Measurements from ENCODE around the gene PSMB11.

Gene PSMB11

DNA sequence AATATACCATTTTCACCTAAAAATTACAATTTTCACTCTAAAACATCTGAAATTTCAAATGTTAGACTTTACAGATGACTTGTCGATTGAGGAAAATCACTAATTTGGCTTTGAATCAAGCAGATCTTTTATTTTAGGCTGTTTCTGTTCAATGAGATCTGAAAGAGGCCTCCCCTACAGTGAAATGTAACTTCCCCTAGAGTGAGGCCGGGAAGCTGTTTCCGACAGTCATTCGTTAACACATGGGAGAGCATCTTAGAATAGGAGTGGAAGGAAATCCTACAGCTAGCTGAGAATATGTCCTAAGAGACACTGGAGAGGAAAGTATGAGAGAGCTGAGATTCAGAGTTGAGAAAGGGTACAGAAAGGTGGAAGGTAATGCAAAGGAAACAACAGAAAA, 26.4 kb upstream of the PSMB11 start:
- no peak for DNase-seq

DNA sequence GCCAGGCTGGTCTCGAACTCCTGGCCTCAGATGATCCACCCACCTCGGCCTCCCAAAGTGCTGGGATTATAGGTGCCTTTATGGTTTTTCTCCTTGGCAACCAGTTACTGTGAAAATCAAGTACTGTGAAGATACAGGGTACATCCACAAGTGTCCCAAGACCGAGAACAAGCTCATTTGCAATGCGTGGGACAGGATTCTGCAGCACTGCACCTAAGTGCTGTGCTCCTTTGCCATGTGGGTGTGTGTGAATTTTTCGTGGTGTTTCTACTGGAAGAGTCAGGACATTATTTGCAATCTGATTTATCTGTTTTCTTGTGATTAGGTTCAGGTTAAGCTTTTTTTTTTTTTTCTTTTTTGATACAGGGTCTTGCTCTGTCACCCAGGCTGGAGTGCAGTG, 24.9 kb upstream of the PSMB11 start:
- DNase-seq: no peak

DNA sequence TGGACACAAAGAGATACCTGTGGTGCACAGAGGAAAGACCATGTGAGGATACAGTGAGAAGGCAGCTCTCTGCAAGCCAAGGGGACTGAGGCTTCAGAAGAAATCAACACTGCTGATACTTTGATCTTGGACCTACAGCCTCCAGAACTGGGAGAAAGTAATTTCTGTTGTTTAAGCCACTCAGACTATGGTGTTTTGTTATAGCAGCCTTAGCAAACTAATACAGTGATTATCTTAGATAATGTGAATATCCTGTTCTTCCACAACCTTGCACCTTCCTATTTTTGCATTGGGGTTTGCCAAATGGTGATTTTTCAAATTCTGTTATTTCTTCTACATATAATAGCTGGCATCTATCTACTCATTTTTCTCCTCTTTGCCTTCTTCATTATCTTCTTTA, 23.9 kb upstream of the PSMB11 start:
- no peak for DNase-seq

DNA sequence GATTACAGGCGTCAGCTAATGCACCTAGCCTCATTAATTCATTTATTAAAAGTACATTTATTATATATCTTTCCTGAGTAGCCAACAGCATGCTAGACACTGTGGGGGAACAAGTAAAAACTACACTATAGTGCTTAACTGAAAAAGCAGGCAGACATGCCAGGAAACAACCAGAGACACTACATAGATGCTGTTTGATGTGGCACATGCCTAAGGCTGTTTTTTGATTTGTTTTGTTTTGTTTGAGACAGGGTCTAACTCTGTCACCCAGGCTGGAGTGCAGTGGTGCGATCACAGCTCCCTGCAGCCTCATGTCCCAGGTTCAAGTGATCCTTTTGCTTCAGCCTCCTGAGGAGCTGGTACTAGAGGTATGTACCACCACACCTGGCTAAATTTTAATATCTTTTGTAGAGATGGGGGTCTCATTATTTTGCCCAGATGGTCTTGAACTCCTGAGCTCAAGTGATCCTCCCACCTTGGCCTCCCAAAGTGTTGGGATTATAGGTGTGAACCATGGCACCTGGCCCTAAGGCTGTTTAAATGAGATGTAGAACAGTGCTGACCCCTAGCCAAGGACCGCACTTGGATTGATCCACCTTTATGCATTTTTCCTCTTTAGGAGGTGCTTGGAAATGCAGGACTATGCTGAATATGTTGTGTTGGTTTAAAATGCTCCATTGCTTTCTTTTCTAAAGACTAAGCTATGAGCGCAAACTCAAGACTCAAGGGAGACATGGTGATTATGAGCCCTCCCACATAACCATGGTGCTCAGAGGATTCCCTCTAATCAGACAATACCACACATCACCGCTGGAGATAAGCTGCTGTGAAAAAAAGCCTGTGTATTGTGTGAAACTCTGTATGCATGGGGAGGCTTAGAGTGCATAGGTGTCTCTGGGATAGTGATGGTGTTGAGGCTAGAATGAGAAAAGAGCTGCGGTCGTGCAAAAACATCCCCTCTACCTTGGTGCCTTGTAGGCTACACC, 21.6 kb upstream of the PSMB11 start:
- no peak for DNase-seq

DNA sequence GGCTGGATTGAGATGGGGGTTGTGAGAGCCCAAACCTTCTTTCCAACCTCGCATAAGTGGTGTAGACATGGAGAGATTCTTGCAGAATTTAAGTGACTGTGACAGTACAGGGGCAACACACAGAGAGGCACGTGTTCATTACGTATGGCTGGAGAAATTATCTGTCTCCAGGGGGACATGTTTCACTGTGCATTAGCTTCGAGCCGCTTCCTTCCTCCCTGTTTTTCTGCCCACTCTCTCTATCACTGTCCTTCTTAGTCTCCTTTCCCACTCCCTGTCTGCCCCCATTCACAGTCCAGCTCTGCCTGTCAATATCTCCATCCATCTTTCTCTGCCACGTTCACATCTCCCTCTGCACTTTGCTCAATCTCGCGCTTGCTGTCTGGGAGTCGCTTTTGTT, 20.6 kb upstream of the PSMB11 start:
- no peak for DNase-seq

DNA sequence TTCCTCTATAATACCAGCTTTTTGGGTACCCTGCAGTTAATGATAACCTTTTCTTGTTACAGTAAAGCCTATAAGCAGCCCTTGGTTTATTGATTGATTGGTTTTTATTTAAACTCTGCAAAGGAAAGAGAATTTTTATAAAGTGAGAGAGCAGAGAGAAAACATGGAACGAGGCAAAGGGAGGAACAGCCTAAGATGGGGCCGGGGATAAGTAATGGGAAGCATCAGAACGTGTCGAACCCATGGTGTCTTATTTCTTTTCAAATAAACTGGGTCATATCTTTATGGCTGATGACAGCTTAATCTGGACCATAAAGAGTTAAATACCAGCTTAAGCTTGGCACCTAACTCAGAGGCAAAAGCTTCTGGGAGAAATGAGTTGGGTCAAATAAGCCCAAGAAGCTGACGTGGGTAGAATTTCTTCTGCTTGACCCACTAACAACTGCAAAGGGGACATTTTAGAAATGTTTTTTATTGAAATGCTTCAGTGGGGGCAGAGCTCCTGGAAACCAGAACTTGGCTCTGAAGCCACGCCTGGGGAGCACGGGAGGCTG, 20.0 kb upstream of the PSMB11 start:
- no peak for DNase-seq

DNA sequence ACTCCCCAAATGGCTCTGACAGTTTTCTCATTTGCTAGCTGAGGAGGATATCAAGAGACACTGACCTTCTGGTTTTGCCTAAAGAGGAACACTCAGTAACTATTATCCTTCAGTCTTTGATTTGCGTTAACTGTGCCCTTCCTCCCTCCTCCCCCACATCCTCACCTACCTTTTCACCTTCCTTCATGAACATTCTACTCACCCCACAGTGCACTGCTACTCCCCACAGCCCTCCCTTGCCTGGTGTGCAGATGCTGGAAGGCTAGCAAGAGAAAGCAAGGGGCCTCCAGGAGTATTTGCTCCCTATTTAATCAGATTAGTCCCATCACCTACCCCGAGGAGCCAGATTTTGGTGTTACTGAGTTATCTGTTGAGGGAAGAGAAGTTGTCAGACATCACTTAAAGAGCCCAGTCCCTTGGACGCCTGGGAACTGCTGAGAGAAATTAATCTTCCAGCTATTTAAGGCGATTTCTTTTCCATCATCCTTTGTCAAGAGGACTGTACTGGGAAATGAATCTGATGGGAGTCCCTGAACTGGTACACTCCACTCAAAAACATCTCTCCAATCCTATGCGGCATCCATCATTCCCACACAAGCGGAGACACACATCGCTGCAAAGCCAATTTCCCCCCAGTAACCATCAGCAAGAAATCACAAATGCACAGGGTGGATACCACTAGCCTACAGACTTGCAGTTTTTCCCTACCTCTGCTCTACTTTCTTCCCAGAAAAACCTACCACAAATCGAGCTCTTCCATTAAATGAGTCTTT, 18.8 kb upstream of the PSMB11 start:
- no peak for DNase-seq

DNA sequence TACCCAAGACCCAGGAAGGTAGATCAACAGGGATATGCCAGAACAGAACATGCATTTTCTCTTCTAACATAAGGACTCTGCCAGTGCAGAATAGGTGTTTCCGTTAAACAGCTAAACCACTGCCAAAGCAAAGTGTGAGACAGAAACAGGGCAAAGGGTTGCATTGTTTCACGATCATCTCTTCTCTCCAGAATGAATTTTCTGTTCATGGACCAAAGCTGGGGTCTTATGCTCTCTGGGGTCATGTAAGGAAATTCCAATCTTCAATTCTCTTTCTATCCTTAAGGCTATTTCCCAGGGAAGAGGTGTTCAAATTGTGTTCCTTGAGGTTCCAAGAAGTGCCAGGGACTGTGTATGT, 18.2 kb upstream of the PSMB11 start:
- DNase-seq: no peak

DNA sequence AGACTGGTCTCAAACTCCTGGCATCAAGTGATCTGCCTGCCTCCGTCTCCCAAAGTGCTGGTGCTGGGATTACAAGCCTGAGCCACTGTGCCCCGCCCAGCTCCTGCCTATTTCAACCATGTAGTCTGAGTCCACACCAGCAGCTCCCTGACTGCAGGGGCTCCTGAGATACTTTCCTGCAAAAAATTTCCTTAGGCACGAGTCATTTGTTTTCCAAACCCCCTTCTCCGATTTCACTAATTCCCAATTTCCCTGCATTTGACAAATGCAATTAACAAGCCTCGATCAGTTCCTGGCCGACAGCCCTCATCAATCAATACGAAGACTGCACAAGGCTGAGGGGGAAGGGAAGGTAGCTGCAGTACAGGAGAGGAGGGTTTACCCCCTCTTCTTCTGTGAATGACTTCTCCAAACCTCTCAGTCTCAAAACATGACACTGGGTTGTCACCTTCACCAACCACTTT, 17.4 kb upstream of the PSMB11 start:
- peak; percentile 97 for DNase-seq

DNA sequence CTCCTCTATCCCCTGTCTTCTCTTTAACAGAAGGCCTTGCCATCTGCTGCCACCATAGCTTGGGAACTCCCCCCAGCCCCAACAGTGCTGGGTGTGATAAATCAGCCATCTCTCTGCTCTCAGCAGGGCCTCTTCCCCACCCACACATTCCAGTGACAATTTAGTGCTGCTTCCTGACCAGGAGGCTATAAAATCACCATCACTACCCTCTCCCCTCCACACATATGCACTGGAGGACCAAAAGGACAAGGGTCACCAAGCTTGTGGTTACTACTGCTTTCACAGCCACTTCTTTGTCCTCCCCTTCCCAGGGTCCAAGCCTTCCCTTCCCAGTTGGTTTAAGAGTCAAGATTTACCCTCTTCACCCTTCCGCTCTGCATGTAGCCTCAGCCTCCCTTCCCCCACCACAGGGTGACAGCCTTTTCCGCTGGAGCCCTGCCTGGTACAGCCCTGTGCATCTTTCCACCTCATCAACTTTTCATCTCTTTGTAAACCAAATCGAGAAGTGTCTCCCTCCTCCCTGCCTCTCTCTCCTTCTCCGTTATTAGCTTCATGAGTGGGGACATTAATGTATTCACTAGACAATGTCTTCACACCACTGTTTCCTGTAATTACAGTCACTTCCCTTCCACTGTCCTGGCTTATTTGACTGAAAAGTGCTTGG, 16.7 kb upstream of the PSMB11 start:
- peak; percentile 97 for DNase-seq

DNA sequence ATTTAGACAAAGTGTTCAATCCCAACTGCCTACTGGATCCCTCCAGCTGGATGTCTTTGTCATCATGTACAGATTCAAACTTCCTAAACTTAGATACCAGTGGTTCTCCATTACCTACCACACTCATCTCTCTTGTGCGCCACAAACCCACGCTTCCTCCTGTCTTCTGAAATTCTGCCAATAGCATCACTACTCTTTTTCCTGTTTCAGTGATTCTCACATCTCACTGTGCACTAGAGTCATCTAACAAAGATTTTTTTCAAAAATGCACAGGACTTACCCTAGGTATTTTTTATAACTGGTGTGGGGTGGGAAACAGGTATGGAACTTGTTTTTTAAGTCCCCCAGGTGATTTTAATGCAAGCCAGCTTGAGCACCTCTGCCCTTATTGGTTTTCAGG, 13.2 kb upstream of the PSMB11 start:
- no peak for DNase-seq

DNA sequence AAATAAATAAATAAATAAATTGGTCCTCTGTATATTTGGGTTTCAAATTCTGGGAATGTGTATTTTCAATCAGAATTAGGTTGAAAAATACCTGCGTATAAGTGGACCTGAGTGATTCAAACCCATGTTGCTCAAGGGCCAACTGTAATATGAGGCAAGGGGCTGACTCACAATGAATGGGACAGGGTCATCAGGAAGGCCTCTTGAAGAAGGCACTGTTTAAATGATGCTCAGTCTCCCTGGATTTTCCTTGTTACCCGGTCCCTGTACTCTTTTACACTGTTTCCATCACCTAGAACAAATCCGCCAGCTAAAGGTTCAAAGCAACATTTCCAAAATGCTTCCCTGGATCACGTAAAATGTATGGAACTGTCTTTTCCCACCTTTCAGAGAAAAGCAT, 11.1 kb upstream of the PSMB11 start:
- no peak for DNase-seq

DNA sequence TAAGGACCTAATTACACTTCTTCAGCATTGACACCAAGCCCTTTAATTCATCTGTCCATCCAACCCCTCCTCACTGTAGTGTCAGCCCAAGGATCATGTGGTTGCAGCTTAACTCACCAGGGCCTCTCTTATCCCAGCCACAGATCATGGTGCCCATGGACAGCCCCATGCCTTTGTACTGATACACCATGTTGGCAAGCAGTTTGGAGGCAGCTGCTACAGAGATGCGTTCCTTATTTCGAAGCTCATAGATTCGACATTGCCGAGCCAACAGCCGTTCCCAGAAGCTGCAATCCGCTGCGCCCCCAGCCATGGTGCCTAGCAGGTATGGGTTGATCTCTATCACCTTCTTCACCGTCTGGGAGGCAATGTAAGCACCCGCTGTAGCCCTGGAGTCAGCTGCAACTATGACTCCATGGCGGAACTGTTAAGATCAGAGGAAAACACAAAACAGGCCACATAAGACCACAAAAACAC, 8.7 kb upstream of the PSMB11 start:
- no peak for DNase-seq

DNA sequence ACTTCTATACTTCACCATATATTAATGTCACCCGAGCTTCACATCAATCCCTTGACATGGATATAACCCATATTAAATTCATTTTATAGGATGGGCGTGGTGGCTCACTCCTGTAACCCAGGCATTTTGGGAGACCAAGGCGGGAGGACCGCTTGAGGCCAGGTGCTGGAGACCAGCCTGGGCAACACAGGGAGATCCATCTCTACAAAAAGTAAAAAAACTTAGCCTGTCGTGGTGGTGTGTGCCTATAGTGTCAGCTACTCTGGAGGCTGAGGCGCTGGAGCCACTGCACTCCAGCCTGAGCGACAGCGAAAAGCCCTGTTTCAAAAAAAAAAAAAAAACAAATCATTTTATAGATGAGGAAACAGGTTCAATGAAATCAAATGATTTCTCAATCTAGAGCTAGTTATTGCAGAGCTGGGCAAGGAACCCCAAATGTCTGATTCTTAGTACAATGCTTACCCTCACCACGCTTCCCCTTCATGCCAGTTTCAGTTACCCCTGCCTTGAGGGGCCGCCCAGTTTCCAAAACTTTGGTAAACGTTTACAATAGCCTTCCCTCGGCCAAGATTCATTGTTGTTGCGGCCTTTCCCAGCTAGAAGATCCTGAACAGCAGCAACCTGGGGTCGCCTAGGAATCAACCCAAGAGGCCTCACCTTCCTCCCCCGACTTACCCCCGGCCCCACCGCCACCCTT, 8.1 kb upstream of the PSMB11 start:
- no peak for DNase-seq

DNA sequence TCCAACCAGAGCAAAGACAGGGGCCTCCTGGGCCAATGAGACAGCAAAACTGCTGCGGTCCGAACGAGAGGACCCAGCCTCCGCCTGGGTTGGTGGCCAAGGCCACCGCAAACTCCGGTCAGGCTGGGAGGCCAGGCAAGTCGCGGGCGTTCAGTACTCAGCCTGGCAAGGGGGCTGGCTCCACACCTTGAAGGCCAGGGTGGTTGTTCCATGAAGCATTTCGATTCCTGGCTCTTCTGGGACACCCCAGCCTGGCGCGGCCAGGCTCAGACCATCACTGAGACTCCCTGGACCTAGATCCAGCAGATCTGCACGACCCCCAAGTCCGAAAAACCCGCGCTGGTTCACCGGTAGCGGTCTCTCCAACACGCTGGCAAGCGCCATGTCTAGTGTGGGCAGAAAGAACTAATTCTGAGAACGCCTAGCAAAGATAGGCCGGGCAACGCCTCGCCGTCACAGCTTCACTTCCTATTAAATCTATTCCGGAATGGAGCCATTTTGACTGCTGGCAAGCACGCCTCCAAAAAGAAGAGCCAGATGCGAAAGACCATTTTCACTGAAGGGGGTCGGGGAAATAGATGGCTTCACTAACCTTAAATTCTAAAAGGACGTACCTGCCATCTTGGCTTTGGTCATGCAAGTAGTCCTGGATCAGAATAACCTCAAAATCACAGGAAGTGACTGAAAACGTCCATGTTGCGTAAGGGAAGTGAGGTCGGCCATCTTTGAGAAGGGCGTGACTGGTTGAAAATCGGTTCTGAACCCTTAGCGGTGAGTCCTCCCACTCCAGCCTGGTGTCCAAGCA, 7.3 kb upstream of the PSMB11 start, which contains the start of gene PSMB5:
Gene PSMB5, minus strand, starts transcription at position 403 of the 805 bp plus-strand sequence. Its CDS starts 19 bp downstream, at position 384.
- DNase-seq: no peak

DNA sequence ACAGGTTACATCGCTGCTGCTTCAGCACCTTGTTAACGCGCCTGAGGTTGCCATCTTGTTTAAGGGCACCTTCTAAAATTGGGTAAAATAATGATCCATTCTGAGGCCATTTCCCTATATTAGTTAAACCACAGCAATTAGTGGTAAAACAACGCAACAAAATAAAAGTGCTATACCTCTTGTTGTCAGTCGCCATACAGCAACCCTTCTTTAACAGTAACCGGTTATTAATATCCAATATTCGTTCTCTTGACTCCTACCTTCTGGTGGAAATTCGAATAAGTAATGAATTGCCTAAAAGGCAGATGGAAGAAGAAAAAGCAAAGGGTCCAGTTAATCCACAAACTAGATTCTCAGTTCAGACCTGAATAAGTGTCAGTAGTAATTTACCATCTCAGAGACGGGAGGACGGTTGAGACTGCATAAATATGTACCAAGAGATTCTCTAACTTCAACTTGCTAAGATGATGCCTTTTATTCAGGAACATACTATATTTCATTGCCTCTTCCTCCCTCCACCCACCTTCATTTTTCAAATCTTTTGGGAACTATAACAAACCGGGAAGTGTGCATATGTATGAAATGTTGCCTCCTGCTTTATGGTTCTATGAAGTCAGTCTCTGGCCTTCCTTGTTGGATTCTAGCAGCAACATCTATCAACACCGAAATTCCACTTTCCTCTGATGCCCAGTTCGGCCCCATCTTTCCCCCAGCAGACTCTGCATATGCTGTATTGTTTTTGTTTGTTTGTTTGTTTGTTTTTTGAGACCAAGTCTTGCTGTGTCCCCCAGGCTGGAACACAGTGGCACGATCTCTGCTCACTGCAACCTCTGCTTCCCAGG, 6.5 kb upstream of the PSMB11 start:
- no peak for DNase-seq

DNA sequence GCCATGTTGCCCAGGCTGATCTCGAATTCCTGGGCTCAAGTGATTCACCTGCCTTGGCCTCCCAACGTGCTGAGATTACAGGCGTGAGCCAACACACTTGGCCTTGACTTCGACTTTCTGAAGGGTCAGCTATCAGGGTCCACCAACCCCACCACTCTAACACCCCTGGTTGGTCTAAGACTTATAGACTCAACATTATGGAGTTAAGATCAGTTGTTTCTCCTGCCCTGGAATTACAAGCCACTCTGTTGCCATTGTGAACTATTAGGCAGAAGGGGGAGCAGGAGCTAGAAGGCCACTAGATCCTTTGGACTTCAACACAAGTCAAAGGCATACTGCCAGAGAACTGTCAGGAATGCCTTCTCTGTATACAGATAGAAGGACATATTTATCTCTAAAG, 1.9 kb upstream of the PSMB11 start:
- DNase-seq: no peak

DNA sequence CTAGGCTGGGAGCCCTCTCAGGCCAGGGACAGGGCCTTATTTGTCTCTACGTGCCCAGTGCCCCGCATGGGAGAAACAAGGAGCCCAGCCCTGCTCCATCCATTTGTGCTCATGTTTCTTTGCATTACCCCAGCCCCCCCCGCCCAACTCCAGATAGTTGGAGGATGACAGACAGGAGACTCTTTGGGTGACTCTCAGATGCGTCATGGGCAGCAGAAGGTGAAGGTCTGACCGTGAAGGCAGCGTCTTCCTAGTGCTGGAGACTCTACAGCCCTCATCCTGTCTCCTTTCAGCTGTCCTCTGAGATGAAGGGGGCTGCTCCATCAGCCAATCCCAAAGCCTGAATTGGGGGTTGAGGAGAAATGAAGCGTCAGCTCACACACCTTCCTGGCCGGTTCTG, 283 bp upstream of the PSMB11 start:
- no peak for DNase-seq

DNA sequence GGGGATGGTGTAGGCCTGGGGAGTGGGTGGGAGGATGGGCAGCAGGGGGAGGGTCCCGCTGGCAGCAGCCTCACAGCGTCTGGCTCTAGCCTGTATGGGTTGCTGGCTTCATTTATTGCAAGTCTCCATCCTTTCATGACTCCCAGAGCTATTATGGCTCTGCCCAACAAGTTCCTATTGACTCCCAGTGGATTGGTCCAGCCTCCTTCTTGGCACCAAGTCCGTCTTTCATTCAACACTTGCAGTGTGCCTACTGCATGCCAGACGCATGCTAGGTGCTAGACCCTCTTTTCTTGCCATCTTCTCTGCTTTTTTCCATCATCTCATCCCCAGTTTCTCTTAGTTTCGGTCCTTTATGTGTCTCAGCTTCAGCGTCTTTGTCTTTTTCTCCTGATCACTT, 1.1 kb downstream of the PSMB11 start:
- no peak for DNase-seq

DNA sequence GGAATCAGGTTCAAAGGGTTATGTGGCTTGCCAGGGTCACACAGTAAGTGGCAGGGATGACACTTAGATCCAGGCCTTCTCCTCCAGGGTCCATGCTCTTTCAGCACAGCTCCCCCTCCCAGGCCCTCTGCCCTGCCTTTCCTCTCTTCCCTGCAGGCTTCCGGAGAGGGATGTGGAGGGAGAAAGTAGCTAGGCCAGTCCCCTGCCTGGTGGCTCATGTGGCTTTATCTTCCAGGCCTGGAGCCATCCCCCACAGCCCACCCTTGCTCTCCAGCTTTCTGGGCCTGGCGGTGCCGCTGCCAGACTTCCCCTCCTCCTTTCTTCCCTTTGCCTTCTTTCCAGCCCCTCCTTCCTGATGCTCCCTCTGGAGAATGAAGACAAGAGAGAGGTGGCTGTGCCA, 1.7 kb downstream of the PSMB11 start:
- DNase-seq: no peak

Measured in NCI-H2171 (cell line).